CD14-positive monocyte (primary cell): ENCODE measurements around the gene EDA. TPM values are rescaled to one million over a fixed set of nuclear protein-coding genes. Genes with fewer than 3 reads are reported as not detected.

Experiments
- DNase-seq, 3 donors: peaks; one replicate each; pipeline ENCODE4 v3.0.0-alpha.2; 2011 to 2022
- H2AFZ ChIP-seq: 2 replicates; pipeline ENCODE4 v1.6.0; 2012; ENCODE audit warnings: mild to moderate bottlenecking, low read depth, low read length, inconsistent platforms; ENCODE audit not compliant: insufficient read depth, poor library complexity, severe bottlenecking
- H3K27ac ChIP-seq, 2 donors: 1 replicate in 1 of 2; 2 replicates in 1 of 2; pipeline ENCODE4 v1.5.1; 2012 to 2013; ENCODE audit warnings: low read length in 2 of 2, control low read depth in 1 of 2, inconsistent platforms in 1 of 2, low read depth in 1 of 2, mild to moderate bottlenecking in 1 of 2
- H3K27me3 ChIP-seq, 2 donors: one replicate each; pipeline versions ENCODE4 v1.6.0 to v1.6.1; 2011 to 2013; ENCODE audit warnings: low read length in 2 of 2; ENCODE audit not compliant: control insufficient read depth in 2 of 2, insufficient read depth in 2 of 2
- H3K36me3 ChIP-seq, 2 donors: replicated peaks in 1 of 2; 1 replicate in 1 of 2; 2 replicates in 1 of 2; pipeline versions ENCODE4 v1.5.1 to v1.6.1; 2012 to 2013; ENCODE audit warnings: low read length in 2 of 2, control low read depth in 1 of 2, inconsistent platforms in 1 of 2, mild to moderate bottlenecking in 1 of 2; ENCODE audit not compliant: insufficient read depth in 2 of 2, control insufficient read depth in 1 of 2
- H3K4me1 ChIP-seq, 2 donors: 1 replicate in 1 of 2; 2 replicates in 1 of 2; pipeline versions ENCODE4 v1.5.1 to v1.6.1; 2012 to 2013; ENCODE audit warnings: low read length in 2 of 2, control low read depth in 1 of 2, inconsistent platforms in 1 of 2, mild to moderate bottlenecking in 1 of 2, moderate library complexity in 1 of 2; ENCODE audit not compliant: insufficient read depth in 2 of 2, control insufficient read depth in 1 of 2
- H3K4me2 ChIP-seq: replicated peaks from 2 replicates; pipeline ENCODE3; 2012; ENCODE audit warnings: low read length, moderate library complexity, mild to moderate bottlenecking; ENCODE audit not compliant: poor library complexity, severe bottlenecking; ENCODE audit errors: extremely low read depth
- H3K4me3 ChIP-seq, 3 experiments: fragments of 200-600 bp in 1 of 3; sonication (generic) in 1 of 3; replicated peaks in 1 of 3; 1 replicate in 2 of 3; 2 replicates in 1 of 3; pipeline ENCODE4 v1.5.1; 2011 to 2013; ENCODE audit warnings: low read length in 3 of 3, mild to moderate bottlenecking in 3 of 3, control low read depth in 2 of 3, low read depth in 2 of 3, inconsistent platforms in 1 of 3, moderate library complexity in 1 of 3
- H3K79me2 ChIP-seq: 2 replicates; pipeline ENCODE4 v1.6.0; 2012; ENCODE audit warnings: mild to moderate bottlenecking, control low read depth, inconsistent platforms, low read length, moderate library complexity; ENCODE audit not compliant: insufficient read depth
- H3K9ac ChIP-seq: 2 replicates; pipeline ENCODE4 v1.6.0; 2017; ENCODE audit warnings: low read length, mild to moderate bottlenecking; ENCODE audit not compliant: insufficient read depth, poor library complexity, severe bottlenecking
- H3K9me3 ChIP-seq, 2 donors: replicated peaks in 1 of 2; 1 replicate in 1 of 2; 2 replicates in 1 of 2; pipeline versions ENCODE4 v1.5.1 to v1.6.1; 2012 to 2013; ENCODE audit warnings: low read length in 2 of 2, control low read depth in 1 of 2; ENCODE audit not compliant: control insufficient read depth in 1 of 2, insufficient read depth in 1 of 2
- H4K20me1 ChIP-seq: 2 replicates; pipeline ENCODE4 v1.6.0; 2012; ENCODE audit warnings: mild to moderate bottlenecking, low read length, control low read depth, moderate library complexity; ENCODE audit not compliant: insufficient read depth
- H3K27ac Mint-ChIP-seq, 7 donors: one replicate each; pipeline ENCODE4 v1.8.0; 2020; ENCODE audit warnings: mild to moderate bottlenecking in 7 of 7, mixed read lengths in 7 of 7, moderate library complexity in 6 of 7, inconsistent platforms in 2 of 7
- H3K27me3 Mint-ChIP-seq, 3 donors: one replicate each; pipeline ENCODE4 v1.8.0; 2021 to 2022; ENCODE audit warnings: low read depth in 3 of 3, mild to moderate bottlenecking in 3 of 3, mixed read lengths in 3 of 3, moderate library complexity in 3 of 3, inconsistent platforms in 1 of 3
- H3K36me3 Mint-ChIP-seq, 2 donors: one replicate each; pipeline ENCODE4 v1.8.0; 2020; ENCODE audit warnings: mixed read lengths in 2 of 2, inconsistent platforms in 1 of 2, mild to moderate bottlenecking in 1 of 2
- H3K4me1 Mint-ChIP-seq: one replicate; pipeline ENCODE4 v1.8.0; 2020; ENCODE audit warnings: mild to moderate bottlenecking, mixed read lengths
- H3K4me3 Mint-ChIP-seq, 2 donors: one replicate each; pipeline ENCODE4 v1.8.0; 2020; ENCODE audit warnings: mild to moderate bottlenecking in 2 of 2, mixed read lengths in 2 of 2, moderate library complexity in 1 of 2
- H3K9me3 Mint-ChIP-seq, 7 donors: one replicate each; pipeline ENCODE4 v1.8.0; 2020 to 2022; ENCODE audit warnings: mixed read lengths in 7 of 7, mild to moderate bottlenecking in 6 of 7, moderate library complexity in 6 of 7, inconsistent platforms in 2 of 7
- WGBS: methylation state at CpG from one replicate; pipeline ENCODE4 v1.1.5; 2013; ENCODE audit warnings: missing lambda C conversion rate; ENCODE audit not compliant: insufficient coverage; 5-methylcytosine and 5-hydroxymethylcytosine counted together
- intact Hi-C, 2 donors: fragments of 100-400 bp; cut with micrococcal nuclease; formaldehyde crosslinking; loops; one replicate each; pipeline versions ENCODE4 v1.15.0 to v1.15.1; 2023
- polyA plus RNA-seq, 3 donors: library from polyadenylated mRNA; depleted of rRNA in 1 of 3; unstranded in 2 of 3; stranded (reverse) in 1 of 3; fragments of 300-500 nt in 2 of 3; fragments of >200 nt in 1 of 3; fragmentation: Illumina TruSeq in 2 of 3; gene quantifications; 1 replicate in 2 of 3; 2 replicates in 1 of 3; pipeline ENCODE4 v1.2.3, GENCODE V29; 2012 to 2021
- TF ChIP-seq, protein P1 (sequence below): fragments of 200-600 bp; IDR thresholded peaks from one replicate; pipeline ENCODE4 v1.8.0; 2022; ENCODE audit warnings: antibody characterized with exemption, mild to moderate bottlenecking

EDA gene
- polyA plus RNA-seq, 3 donors: 0.11 to 0.31 TPM; not detected in 1

DNA sequence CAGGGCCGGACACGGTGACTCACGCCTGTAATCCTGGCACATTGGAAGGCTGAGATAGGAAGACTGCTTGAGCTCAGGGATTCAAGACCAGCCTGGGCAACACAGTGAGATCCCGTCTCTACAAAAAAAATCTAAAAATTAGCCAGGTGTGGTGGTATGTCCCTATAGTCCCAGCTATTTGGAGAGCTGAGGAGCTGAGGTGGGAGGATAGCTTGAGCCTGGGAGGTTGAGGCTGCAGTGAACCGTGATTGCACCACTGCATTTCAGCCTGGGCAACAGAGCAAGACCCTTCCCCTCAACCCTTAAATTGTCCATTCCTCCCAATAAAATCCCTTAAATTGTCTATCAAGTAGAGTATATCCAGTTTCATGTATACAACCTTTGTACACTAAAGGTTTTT is 463.4 kb downstream of the EDA start:
- no peak for DNase-seq
- H3K36me3 Mint-ChIP-seq: no peaks in the 10 kb centered on the region
- H3K4me1 Mint-ChIP-seq: no peaks in the 10 kb centered on the region
- H3K27ac Mint-ChIP-seq: no peak overlapping the region
- peaks cover 0 to 6% (median 4%) of the 10 kb centered on the region in 7 donors for H3K9me3 Mint-ChIP-seq
- intact Hi-C loops: no loop called here
- Histone ChIP-seq H3K9ac (no peak overlapping the region), H3K9me3 (no peaks in the 10 kb centered on the region), H3K27ac (no peak overlapping the region), H3K4me2 (no peak overlapping the region), H3K27me3 (no peaks in the 10 kb centered on the region), H3K36me3 (no peaks in the 10 kb centered on the region), H3K79me2 (no peaks in the 10 kb centered on the region), H4K20me1 (no peaks in the 10 kb centered on the region), H3K4me3 (no peak overlapping the region), H3K4me1 (no peaks in the 10 kb centered on the region), H2AFZ (no peak overlapping the region)
- H3K4me3 Mint-ChIP-seq: no peak overlapping the region
- peaks cover 0 to 19% (median 4%) of the 10 kb centered on the region in 3 donors for H3K27me3 Mint-ChIP-seq
- WGBS: 69% methylated on average over 3 of the region's 5 CpGs
- TF ChIP-seq, protein P1, sequence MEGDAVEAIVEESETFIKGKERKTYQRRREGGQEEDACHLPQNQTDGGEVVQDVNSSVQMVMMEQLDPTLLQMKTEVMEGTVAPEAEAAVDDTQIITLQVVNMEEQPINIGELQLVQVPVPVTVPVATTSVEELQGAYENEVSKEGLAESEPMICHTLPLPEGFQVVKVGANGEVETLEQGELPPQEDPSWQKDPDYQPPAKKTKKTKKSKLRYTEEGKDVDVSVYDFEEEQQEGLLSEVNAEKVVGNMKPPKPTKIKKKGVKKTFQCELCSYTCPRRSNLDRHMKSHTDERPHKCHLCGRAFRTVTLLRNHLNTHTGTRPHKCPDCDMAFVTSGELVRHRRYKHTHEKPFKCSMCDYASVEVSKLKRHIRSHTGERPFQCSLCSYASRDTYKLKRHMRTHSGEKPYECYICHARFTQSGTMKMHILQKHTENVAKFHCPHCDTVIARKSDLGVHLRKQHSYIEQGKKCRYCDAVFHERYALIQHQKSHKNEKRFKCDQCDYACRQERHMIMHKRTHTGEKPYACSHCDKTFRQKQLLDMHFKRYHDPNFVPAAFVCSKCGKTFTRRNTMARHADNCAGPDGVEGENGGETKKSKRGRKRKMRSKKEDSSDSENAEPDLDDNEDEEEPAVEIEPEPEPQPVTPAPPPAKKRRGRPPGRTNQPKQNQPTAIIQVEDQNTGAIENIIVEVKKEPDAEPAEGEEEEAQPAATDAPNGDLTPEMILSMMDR: no peak

DNA sequence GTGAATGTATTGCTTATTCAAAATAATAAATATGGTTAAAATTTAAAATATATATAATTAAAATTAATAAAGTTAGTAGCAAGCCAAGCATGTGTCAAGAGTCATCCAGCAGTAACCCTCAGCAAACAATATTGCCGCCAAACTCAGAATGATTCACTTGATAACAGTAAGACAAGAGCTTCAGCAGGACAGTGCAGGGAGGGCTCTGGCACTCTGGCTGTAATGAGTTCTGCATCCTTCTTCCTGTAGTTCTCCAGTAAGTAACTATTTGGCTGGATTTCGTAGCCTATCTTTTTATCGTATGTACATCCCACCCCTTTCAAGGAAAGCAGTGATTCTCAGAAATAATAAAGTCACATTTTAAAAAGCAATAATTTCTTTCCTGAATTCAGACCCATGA is 464.0 kb downstream of the EDA start:
- TF ChIP-seq, protein P1: no peak
- H3K36me3 ChIP-seq: no peaks in the 10 kb centered on the region
- peaks cover 0 to 6% (median 4%) of the 10 kb centered on the region in 7 donors for H3K9me3 Mint-ChIP-seq
- 100% methylated on average over 1 of the region's 3 CpGs for WGBS
- H3K4me2 ChIP-seq: no peak overlapping the region
- no peak overlapping the region for H3K4me3 Mint-ChIP-seq
- H3K27ac ChIP-seq: no peak overlapping the region
- no peak overlapping the region for H2AFZ ChIP-seq
- H3K79me2 ChIP-seq: no peaks in the 10 kb centered on the region
- no peaks in the 10 kb centered on the region for H3K27me3 ChIP-seq
- no peaks in the 10 kb centered on the region for H3K4me1 ChIP-seq
- H3K4me3 ChIP-seq: no peak overlapping the region
- H3K4me1 Mint-ChIP-seq: no peaks in the 10 kb centered on the region
- no peaks in the 10 kb centered on the region for H3K36me3 Mint-ChIP-seq
- no peaks in the 10 kb centered on the region for H4K20me1 ChIP-seq
- H3K27me3 Mint-ChIP-seq: peaks cover 0 to 15% (median 2%) of the 10 kb centered on the region in 3 donors
- no peak overlapping the region for H3K9ac ChIP-seq
- intact Hi-C loops: no loop called here
- no peak for DNase-seq
- H3K27ac Mint-ChIP-seq: no peak overlapping the region
- H3K9me3 ChIP-seq: no peaks in the 10 kb centered on the region
